ENCODE measurements around the gene DCST2. TPM values are rescaled to one million over a fixed set of nuclear protein-coding genes. Genes with fewer than 3 reads are reported as not detected.

DCST2 gene
- total and polyA plus RNA-seq, 7 donors, result 0.04 to 0.56 (median 0.19) TPM; not detected in 2

DNA sequence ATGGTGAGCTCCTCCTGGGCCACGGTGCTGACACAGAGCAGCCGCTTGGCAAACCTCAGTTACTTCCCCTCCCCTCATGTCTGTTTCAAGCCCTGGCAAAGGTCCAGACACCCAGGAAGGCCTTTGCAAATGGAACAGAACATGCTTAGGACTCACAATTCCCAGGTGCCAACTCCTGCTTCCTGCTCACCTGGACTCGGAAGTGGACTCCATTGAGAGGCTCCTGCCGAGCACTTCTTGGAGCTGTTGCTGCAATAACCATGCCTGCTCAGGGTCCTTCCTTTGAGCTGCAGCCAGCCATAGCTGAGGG is 10.7 kb downstream of the DCST2 start:
- Histone ChIP-seq H3K27ac (no peak overlapping the region), H3K36me3 (ENCODE audit: insufficient read depth in 1 of 2, low read depth in 1 of 2) (no peaks in the 10 kb centered on the region), H3K4me3 (no peak overlapping the region), H3K9me3 (no peaks in the 10 kb centered on the region), H3K4me1 (peaks cover 7% of the 10 kb centered on the region), H3K27me3 (ENCODE audit: insufficient read depth in 3 of 3, low read length in 2 of 3) (no peaks in the 10 kb centered on the region)
- 69 to 83% (median 72%) methylated on average over 4 of the region's 4 CpGs for WGBS, 3 donors
- ATAC-seq (no peak), DNase-seq (no peak)
- intact Hi-C loops (cut with DNase I), result no loop called here
- TF ChIP-seq, protein P1, sequence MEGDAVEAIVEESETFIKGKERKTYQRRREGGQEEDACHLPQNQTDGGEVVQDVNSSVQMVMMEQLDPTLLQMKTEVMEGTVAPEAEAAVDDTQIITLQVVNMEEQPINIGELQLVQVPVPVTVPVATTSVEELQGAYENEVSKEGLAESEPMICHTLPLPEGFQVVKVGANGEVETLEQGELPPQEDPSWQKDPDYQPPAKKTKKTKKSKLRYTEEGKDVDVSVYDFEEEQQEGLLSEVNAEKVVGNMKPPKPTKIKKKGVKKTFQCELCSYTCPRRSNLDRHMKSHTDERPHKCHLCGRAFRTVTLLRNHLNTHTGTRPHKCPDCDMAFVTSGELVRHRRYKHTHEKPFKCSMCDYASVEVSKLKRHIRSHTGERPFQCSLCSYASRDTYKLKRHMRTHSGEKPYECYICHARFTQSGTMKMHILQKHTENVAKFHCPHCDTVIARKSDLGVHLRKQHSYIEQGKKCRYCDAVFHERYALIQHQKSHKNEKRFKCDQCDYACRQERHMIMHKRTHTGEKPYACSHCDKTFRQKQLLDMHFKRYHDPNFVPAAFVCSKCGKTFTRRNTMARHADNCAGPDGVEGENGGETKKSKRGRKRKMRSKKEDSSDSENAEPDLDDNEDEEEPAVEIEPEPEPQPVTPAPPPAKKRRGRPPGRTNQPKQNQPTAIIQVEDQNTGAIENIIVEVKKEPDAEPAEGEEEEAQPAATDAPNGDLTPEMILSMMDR (IDR thresholded peaks at IDR 0.05), result no peak

DNA sequence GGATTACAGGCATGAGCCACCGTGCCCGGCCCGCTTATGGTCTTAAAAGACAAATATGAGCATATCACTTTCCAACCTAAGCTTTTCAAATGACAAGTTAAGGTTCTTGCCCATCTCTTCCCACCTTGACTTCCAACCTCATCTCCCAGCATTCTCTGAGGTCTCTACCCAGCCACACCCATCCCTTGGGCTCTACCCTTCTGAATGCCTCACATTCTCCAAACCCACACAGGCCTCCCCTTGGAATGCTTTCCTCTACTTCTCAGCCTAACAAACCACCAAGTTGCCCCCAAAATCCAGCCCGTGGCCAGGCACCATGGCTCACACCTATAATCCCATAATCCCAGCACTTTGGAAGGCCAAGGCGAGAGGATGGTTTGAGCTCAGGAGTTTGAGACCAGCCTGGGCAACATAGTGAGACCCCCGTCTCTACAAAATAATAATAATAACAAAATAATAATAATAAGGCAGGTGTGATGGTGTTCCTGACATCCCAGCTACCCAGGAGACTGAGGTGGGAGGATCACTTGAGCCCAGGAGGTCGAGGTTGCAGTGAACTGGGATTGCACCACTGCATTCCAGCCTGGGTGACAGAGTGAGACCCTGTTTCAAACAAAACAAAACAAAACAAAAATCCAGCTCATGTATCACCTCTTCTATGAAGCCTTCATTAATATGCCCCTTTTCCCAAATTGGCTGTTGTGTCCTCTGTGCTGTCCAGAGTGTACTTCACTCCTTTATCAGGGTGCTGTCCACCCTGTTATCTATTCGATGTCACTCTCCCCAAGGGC is 11.2 kb downstream of the DCST2 start:
- intact Hi-C loops (cut with DNase I), result no loop called here
- TF ChIP-seq, protein P1 (IDR thresholded peaks at IDR 0.05), result no peak
- Histone ChIP-seq H3K9me3 (no peaks in the 10 kb centered on the region), H3K27me3 (ENCODE audit: insufficient read depth in 3 of 3, low read length in 2 of 3) (no peaks in the 10 kb centered on the region), H3K4me3 (no peak overlapping the region), H3K4me1 (peaks cover 10% of the 10 kb centered on the region), H3K27ac (no peak overlapping the region), H3K36me3 (ENCODE audit: insufficient read depth in 1 of 2, low read depth in 1 of 2) (no peaks in the 10 kb centered on the region)
- no peak for DNase-seq
- ATAC-seq, result no peak
- WGBS, 3 donors, result 80 to 85% (median 83%) methylated on average over 8 of the region's 8 CpGs

DNA sequence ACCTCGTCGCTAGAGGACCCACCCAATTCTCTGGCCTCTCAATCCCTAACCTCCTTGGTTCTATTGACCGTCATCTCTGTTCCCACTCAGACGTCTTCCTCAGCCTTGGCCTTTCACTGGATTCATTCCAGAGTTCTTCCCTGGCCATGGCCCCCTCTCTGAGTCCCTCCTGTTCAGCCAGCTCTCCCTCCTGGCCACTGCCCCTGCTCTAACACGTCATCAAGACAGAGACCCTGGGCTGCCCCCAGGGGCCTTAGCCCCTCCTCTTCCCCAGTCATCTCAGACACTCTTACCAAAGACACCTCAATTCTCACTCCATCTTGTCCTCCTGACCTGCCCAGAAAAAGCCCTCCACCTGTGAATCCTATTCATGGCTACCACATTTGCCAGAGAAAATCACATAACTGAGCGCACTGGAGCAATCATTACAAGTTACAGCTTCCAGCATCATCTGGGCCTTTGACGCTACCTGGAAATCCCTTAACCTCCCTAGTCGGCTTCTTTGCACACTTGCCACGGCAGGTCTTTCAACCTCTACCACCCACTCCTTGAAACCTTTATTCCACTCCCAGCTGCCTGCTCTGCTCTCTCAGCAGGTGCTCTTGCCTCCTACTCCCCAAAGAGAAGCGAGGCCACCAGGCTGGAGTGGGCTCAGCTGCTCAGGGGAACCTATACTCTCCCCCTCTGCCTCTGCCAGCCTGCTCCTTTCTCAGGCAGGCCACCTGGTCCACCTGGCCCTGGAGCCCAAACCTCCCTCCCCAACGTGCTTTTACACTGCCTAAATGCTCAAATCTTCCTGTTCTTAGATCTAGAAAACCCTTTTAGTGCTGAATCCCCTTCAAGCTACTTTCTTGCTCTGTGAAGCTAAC is 14.0 kb downstream of the DCST2 start:
- ATAC-seq, result no peak
- no peak overlapping the region for H3K27ac ChIP-seq
- DNase-seq, result no peak
- H3K4me3 ChIP-seq, result no peak overlapping the region
- intact Hi-C loops (cut with DNase I), result no loop called here
- TF ChIP-seq, protein P1 (IDR thresholded peaks at IDR 0.05), result no peak
- no peaks in the 10 kb centered on the region for H3K9me3 ChIP-seq
- H3K4me1 ChIP-seq, result peaks cover 20% of the 10 kb centered on the region
- H3K36me3 ChIP-seq (ENCODE audit: insufficient read depth in 1 of 2, low read depth in 1 of 2), result peaks cover 0 to 23% of the 10 kb centered on the region in 2 donors
- H3K27me3 ChIP-seq (ENCODE audit: insufficient read depth in 3 of 3, low read length in 2 of 3), result no peaks in the 10 kb centered on the region
- 72 to 73% (median 72%) methylated on average over 11 of the region's 11 CpGs for WGBS, 3 donors

DNA sequence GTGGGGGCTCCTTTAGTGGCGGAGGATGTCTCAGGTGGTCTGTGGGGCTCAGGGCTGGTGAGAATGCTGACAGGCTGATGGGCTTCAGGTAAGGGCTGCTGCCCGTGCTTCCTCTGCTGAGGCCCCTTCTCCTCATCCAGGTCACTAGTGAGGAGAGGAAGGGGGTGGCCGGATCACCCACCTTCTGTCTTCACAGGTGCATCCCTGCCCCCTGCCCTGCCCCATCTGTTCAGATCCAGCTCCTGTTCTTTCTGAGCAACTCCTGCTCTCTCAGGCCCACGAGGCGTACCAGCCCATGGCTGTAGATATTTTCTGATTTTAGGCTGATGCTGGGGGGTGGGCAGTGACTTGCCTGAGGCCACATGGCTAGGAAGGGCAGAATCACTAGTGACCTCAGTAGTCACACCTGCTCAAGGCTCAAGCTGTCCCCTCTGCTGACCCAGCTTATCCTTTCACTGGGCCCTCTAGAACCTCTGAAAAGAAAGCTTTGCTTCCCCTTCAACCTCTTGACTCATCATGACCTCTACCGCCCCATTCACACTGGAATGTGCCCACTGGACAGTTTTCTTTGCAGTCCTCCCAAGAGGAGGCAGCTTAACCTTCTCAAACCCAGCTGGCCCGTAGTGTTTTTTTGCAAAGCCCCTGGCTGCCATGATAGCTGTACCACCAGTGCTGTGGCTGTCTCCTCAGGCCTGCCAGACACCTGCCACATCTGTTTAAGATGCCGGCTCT is 14.8 kb downstream of the DCST2 start:
- Histone ChIP-seq H3K27ac (no peak overlapping the region), H3K27me3 (ENCODE audit: insufficient read depth in 3 of 3, low read length in 2 of 3) (no peaks in the 10 kb centered on the region), H3K9me3 (no peaks in the 10 kb centered on the region), H3K36me3 (ENCODE audit: insufficient read depth in 1 of 2, low read depth in 1 of 2) (peaks cover 0 to 31% of the 10 kb centered on the region in 2 donors), H3K4me3 (no peak overlapping the region), H3K4me1 (peaks cover 20% of the 10 kb centered on the region)
- 76 to 79% (median 77%) methylated on average over 7 to 8 of the region's 8 CpGs for WGBS, 3 donors
- intact Hi-C loops (cut with DNase I), result no loop called here
- no peak for ATAC-seq
- DNase-seq, result no peak
- TF ChIP-seq, protein P1 (IDR thresholded peaks at IDR 0.05), result no peak

Data from psoas muscle (tissue), 8 donors.